Progenitor cell of endocrine pancreas (in vitro differentiated cells): ENCODE data around the gene SYT2. TPM values are rescaled to one million over a fixed set of nuclear protein-coding genes. Genes with fewer than 3 reads are reported as not detected.
A peak's percentile ranks its signal among the peaks of the same experiment; 100 is the strongest.

Experiments used
- DNase-seq: peaks from one replicate; pipeline ENCODE4 v3.0.0; 2021; ENCODE audit warnings: low spot score; ENCODE audit not compliant: unreplicated experiment
- H3K27ac Mint-ChIP-seq: 2 replicates; pipeline ENCODE4 v1.8.0; 2021; ENCODE audit warnings: mild to moderate bottlenecking, moderate library complexity, mixed read lengths
- H3K27me3 Mint-ChIP-seq: 2 replicates; pipeline ENCODE4 v1.8.0; 2021; ENCODE audit warnings: mixed read lengths
- H3K36me3 Mint-ChIP-seq: 2 replicates; pipeline ENCODE4 v1.8.0; 2022; ENCODE audit warnings: mixed read lengths; ENCODE audit not compliant: insufficient read depth
- H3K4me1 Mint-ChIP-seq: 2 replicates; pipeline ENCODE4 v1.8.0; 2021; ENCODE audit warnings: low read depth, mixed read lengths
- H3K4me3 Mint-ChIP-seq: 2 replicates; pipeline ENCODE4 v1.8.0; 2021; ENCODE audit warnings: low read depth, mild to moderate bottlenecking, moderate library complexity, mixed read lengths
- H3K9me3 Mint-ChIP-seq: 2 replicates; pipeline ENCODE4 v1.8.0; 2021; ENCODE audit warnings: low read depth, mixed read lengths
- CTCF ChIP-seq: fragments of 200-600 bp; sonication (generic); IDR thresholded peaks from one replicate; pipeline ENCODE4 v1.5.0; 2021; ENCODE audit warnings: antibody characterized with exemption, mild to moderate bottlenecking; ENCODE audit not compliant: unreplicated experiment
- total RNA-seq: library from RNA; stranded (reverse); gene quantifications from 2 replicates; pipeline ENCODE4 v1.2.1, GENCODE V29; 2021

The SYT2 gene
- total RNA-seq, 1 donor from 2014 or later = 1.8 TPM

DNA sequence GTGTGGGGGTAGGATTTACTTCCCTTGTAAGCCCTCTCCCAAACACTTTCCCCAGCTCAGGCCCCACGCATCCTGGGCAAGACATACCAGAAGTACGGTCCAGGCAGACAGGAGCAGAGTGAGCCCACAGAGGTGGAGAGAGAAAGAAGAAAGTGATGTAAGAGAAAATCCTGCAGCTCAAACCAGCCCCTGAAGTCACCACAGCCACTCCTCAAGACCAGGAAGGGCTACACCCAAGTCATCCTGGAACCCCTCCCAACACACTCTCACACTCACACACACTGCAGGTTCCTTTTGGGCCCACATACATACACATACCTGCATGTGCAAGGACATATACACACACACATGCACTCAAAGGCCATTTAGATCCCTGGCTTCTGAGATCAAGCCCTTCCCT, 106.8 kb downstream of the SYT2 start:
- no peak for DNase-seq
- no peak for TF ChIP-seq CTCF
- Mint-ChIP-seq H3K36me3 (peaks cover 6% of the 10 kb centered on the region), H3K27ac (no peak overlapping the region), H3K9me3 (no peaks in the 10 kb centered on the region), H3K27me3 (no peaks in the 10 kb centered on the region), H3K4me3 (no peak overlapping the region), H3K4me1 (no peaks in the 10 kb centered on the region)

DNA sequence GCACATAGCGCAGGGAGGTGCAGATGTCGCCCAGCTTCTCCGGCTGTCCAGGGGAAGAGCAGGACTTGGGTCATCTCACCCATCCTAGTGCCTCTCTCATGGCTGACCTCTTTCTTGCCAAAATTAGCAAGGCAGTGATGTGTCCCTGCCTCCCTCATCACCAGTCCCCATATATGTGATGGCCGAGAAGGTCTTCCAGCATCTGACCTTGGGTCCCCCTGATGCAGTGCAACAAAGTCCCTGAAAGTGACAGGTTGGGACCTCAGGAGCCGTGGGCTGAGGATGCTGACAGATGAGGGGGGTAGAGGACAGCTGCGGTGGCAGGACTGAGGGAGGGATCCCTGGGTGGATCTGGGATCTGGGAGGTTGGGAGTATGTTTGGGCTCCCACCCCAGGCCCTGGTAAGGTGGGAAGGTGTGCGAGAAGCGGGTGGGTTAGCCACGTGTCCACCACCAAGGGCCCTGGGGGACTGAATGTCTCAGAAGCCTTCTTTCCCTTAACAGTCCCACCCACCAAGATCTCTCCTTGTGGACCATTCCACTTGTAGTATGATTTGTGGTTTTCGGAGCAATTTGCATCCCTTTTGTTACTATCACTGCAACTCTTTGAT, 109.7 kb downstream of the SYT2 start:
- Mint-ChIP-seq H3K27ac (no peak overlapping the region), H3K4me3 (no peak overlapping the region), H3K36me3 (peaks cover 18% of the 10 kb centered on the region), H3K4me1 (no peaks in the 10 kb centered on the region), H3K27me3 (no peaks in the 10 kb centered on the region), H3K9me3 (no peaks in the 10 kb centered on the region)
- no peak for TF ChIP-seq CTCF
- no peak for DNase-seq

- H3K4me3 Mint-ChIP-seq = no peak overlapping the region
- TF ChIP-seq CTCF = peak; percentile 74
Measured at GRCh38 chr1:202599669-202600431, 110.4 kb downstream of the SYT2 start.

GRCh38 chr1:202597090-202597761, 113.0 kb downstream of the SYT2 start:
- Mint-ChIP-seq H3K9me3 (no peaks in the 10 kb centered on the region), H3K36me3 (peaks cover 14% of the 10 kb centered on the region), H3K4me1 (no peaks in the 10 kb centered on the region), H3K27ac (no peak overlapping the region), H3K27me3 (no peaks in the 10 kb centered on the region), H3K4me3 (no peak overlapping the region)
- no peak for DNase-seq
- TF ChIP-seq CTCF = no peak

More at GRCh38 chr1:202599669-202600431, 110.4 kb downstream of the SYT2 start:
- Mint-ChIP-seq H3K9me3 (no peaks in the 10 kb centered on the region), H3K27ac (no peak overlapping the region), H3K27me3 (no peaks in the 10 kb centered on the region), H3K4me1 (no peaks in the 10 kb centered on the region), H3K36me3 (peaks cover 14% of the 10 kb centered on the region)
- DNase-seq = peak; percentile 27

DNA sequence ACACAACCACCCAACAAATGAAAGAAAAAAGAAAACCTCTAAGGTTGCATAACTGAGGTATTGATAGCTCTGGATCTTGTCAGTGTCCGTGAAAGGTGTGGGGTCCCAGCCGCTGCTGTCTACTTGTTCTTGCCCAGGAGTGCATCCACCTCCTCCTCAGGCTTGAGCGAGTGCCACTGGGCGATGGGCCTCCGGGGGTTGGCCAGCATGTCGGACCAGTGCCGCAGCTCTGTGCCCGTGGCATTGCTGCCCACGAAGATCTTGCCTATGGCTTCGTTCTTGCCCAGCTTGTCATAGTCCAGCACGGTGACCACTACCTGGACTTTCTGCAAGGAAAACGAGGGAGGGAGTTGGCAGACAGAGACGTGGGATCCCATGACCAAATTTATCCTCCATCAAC, 113.6 kb downstream of the SYT2 start:
- Mint-ChIP-seq H3K4me1 (no peaks in the 10 kb centered on the region), H3K27me3 (no peaks in the 10 kb centered on the region), H3K27ac (no peak overlapping the region), H3K36me3 (peaks cover 14% of the 10 kb centered on the region), H3K9me3 (no peaks in the 10 kb centered on the region), H3K4me3 (no peak overlapping the region)
- DNase-seq = no peak
- TF ChIP-seq CTCF = no peak
